Measurements from ENCODE around the gene MRPS22. TPM values are rescaled to one million over a fixed set of nuclear protein-coding genes. Genes with fewer than 3 reads are reported as not detected.

MRPS22 gene
- total and polyA plus RNA-seq, 4 donors: 33.3 to 54.9 (median 44.6) TPM

GRCh38 chr3:139301654-139302053, 42.2 kb upstream of the MRPS22 start:
- TF ChIP-seq FOXA2 (IDR thresholded peaks at IDR 0.05) (no peak), CTCF (IDR thresholded peaks at IDR 0.05; ENCODE audit: low read depth, low read length, missing input control) (no peak), GABPA (IDR thresholded peaks at IDR 0.05 in 1 of 2, conservative IDR thresholded peaks at IDR 0.05 in 1 of 2) (no peak), HNF4A (conservative IDR thresholded peaks at IDR 0.05) (no peak)
- H3K36me3 ChIP-seq (ENCODE audit: control insufficient read depth in 4 of 4, insufficient read depth in 3 of 4, low read depth in 1 of 4, low read length in 3 of 4): no peaks in the 10 kb centered on the region
- no peaks in the 10 kb centered on the region for H3K9me3 ChIP-seq (ENCODE audit: control insufficient read depth in 4 of 4, low read length in 3 of 4)
- H3K9ac ChIP-seq (ENCODE audit: low read depth in 1 of 2, low read length in 2 of 2): no peak overlapping the region
- no peak for DNase-seq (ENCODE audit: low spot score)
- peaks cover 0 to 20% (median 18%) of the 10 kb centered on the region in 4 donors for H3K4me1 ChIP-seq (ENCODE audit: control insufficient read depth in 4 of 4, insufficient read depth in 4 of 4, low read length in 3 of 4)
- WGBS: 92% methylated on average over 4 of the region's 4 CpGs
- H3K27me3 ChIP-seq (ENCODE audit: control insufficient read depth in 4 of 4, insufficient read depth in 4 of 4, low read length in 3 of 4): no peaks in the 10 kb centered on the region
- H3K4me3 ChIP-seq (ENCODE audit: low read depth in 1 of 3, low read length in 3 of 3): no peak overlapping the region
- H3K27ac ChIP-seq (ENCODE audit: low read depth in 1 of 2, low read length in 2 of 2): no peak overlapping the region

GRCh38 chr3:139302084-139302800, 41.6 kb upstream of the MRPS22 start:
- H3K9ac ChIP-seq (ENCODE audit: low read depth in 1 of 2, low read length in 2 of 2): no peak overlapping the region
- no peak for TF ChIP-seq ATF3 (IDR thresholded peaks at IDR 0.05)
- no peak for TF ChIP-seq FOXA1 (IDR thresholded peaks at IDR 0.05)
- TF ChIP-seq YY1 (IDR thresholded peaks at IDR 0.05): no peak
- TF ChIP-seq JUND (IDR thresholded peaks at IDR 0.05): no peak
- TF ChIP-seq HNF4A (conservative IDR thresholded peaks at IDR 0.05): no peak
- TF ChIP-seq REST (IDR thresholded peaks at IDR 0.05): no peak
- no peak for TF ChIP-seq RXRA (IDR thresholded peaks at IDR 0.05)
- TF ChIP-seq EGR1 (IDR thresholded peaks at IDR 0.05; ENCODE audit: low read depth in 2 of 2): no peak
- TF ChIP-seq SP1 (IDR thresholded peaks at IDR 0.05): no peak
- no peak for TF ChIP-seq GABPA (IDR thresholded peaks at IDR 0.05 in 1 of 2, conservative IDR thresholded peaks at IDR 0.05 in 1 of 2)
- TF ChIP-seq RAD21 (IDR thresholded peaks at IDR 0.05): no peak
- no peak for TF ChIP-seq MAX (IDR thresholded peaks at IDR 0.05)
- H3K27ac ChIP-seq (ENCODE audit: low read depth in 1 of 2, low read length in 2 of 2): no peak overlapping the region
- H3K4me3 ChIP-seq (ENCODE audit: low read depth in 1 of 3, low read length in 3 of 3): no peak overlapping the region
- 80% methylated on average over 12 of the region's 12 CpGs for WGBS
- no peaks in the 10 kb centered on the region for H3K27me3 ChIP-seq (ENCODE audit: control insufficient read depth in 4 of 4, insufficient read depth in 4 of 4, low read length in 3 of 4)
- no peaks in the 10 kb centered on the region for H3K36me3 ChIP-seq (ENCODE audit: control insufficient read depth in 4 of 4, insufficient read depth in 3 of 4, low read depth in 1 of 4, low read length in 3 of 4)
- H3K9me3 ChIP-seq (ENCODE audit: control insufficient read depth in 4 of 4, low read length in 3 of 4): no peaks in the 10 kb centered on the region
- no peak for DNase-seq (ENCODE audit: low spot score)
- peaks cover 0 to 14% (median 13%) of the 10 kb centered on the region in 4 donors for H3K4me1 ChIP-seq (ENCODE audit: control insufficient read depth in 4 of 4, insufficient read depth in 4 of 4, low read length in 3 of 4)

Measured in liver (tissue), 9 donors.